ENCODE data around the gene PDCL3. TPM values are rescaled to one million over a fixed set of nuclear protein-coding genes. Genes with fewer than 3 reads are reported as not detected.

PDCL3 gene
- total RNA-seq (10 to 100 TPM; 13.7 to 15.4 TPM), polyA plus RNA-seq (ENCODE audit: insufficient read length in 2 of 2) (10 to 100 TPM; 26.5 to 28.6 TPM)
- long read RNA-seq, donor 1, transcript PDCL3-201 (6 exons, 1,337 nt) = major isoform, 29 of 34 reads
- long read RNA-seq, donor 1, partial matches to known transcripts = 5 of 34 reads
- long read RNA-seq, donor 1, other reads (novel, unspliced or antisense) = 0 of 34 reads
- long read RNA-seq, donor 2, transcript PDCL3-201 (6 exons, 1,337 nt) = major isoform, 12 of 12 reads
- long read RNA-seq, donor 2, partial matches to known transcripts = 0 of 12 reads
- long read RNA-seq, donor 2, other reads (novel, unspliced or antisense) = 0 of 12 reads
- long read RNA-seq, donor 3, transcript PDCL3-201 (6 exons, 1,337 nt) = major isoform, 15 of 15 reads
- long read RNA-seq, donor 3, partial matches to known transcripts = 0 of 15 reads
- long read RNA-seq, donor 3, other reads (novel, unspliced or antisense) = 0 of 15 reads
- long read RNA-seq, donor 4, transcript PDCL3-201 (6 exons, 1,337 nt) = major isoform, 31 of 31 reads
- long read RNA-seq, donor 4, partial matches to known transcripts = 0 of 31 reads
- long read RNA-seq, donor 4, other reads (novel, unspliced or antisense) = 0 of 31 reads

- peaks cover 24% of the 10 kb centered on the region for H3K4me1 ChIP-seq (ENCODE audit: control insufficient read depth, insufficient read depth, low read length)
- WGBS (ENCODE audit: insufficient coverage) = under 1% methylated on average over 59 of the region's 62 CpGs
- peak within 1 kb of the TSS; percentile 93 for H3K27ac ChIP-seq (ENCODE audit: low read depth, low read length)
These were observed at the start of gene PDCL3 for GRCh38 chr2:100562613-100563406. PDCL3 (plus strand) TSS chr2:100562993; CDS start chr2:100563068, 75 bp downstream.

DNA sequence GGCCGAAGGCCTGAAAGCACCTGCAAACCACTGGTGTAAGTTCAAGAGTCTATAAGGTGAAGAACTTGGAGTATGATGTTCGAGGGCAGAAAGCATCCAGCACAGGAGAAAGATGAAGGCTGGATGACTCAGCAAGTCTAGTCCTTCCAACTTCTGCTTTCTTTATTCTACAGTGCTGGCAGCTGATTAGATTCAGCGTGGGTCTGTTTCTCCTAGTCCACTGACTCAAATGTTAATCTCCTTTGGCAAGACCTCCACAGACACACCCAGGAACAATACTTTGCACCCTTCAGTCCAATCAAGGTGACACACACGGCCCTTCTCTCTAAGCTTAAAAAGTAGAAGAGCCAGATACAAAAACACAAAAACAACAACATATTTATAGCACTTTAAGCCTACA is 49.1 kb upstream of the PDCL3 start:
- Histone ChIP-seq H3K27me3 (ENCODE audit: control insufficient read depth, insufficient read depth, low read length) (no peaks in the 10 kb centered on the region), H3K4me3 (ENCODE audit: low read depth, low read length) (no peak overlapping the region), H3K4me1 (ENCODE audit: control insufficient read depth, insufficient read depth, low read length) (no peaks in the 10 kb centered on the region), H3K9me3 (ENCODE audit: control insufficient read depth, insufficient read depth, low read length) (no peaks in the 10 kb centered on the region), H3K36me3 (ENCODE audit: control insufficient read depth, insufficient read depth, low read length) (no peaks in the 10 kb centered on the region), H3K27ac (ENCODE audit: low read depth, low read length) (no peak overlapping the region)
- 78% methylated on average over 4 of the region's 4 CpGs for WGBS (ENCODE audit: insufficient coverage)
- DNase-seq (ENCODE audit: low read depth in 4 of 6, low spot score in 6 of 6) = no peak

More at GRCh38 chr2:100562613-100563406, at the start of gene PDCL3:
- Histone ChIP-seq H3K27me3 (ENCODE audit: control insufficient read depth, insufficient read depth, low read length) (no peaks in the 10 kb centered on the region), H3K9me3 (ENCODE audit: control insufficient read depth, insufficient read depth, low read length) (no peaks in the 10 kb centered on the region), H3K4me3 (ENCODE audit: low read depth, low read length) (peak within 1 kb of the TSS; percentile 97), H3K36me3 (ENCODE audit: control insufficient read depth, insufficient read depth, low read length) (peaks cover 16% of the 10 kb centered on the region)
- peak; percentile 94 to 99 (median 95) for DNase-seq (ENCODE audit: low read depth in 4 of 6, low spot score in 6 of 6)

GRCh38 chr2:100517556-100517955 is 45.2 kb upstream of the PDCL3 start:
- no CpG with 5 or more reads among the region's 1 CpG for WGBS (ENCODE audit: insufficient coverage)

GRCh38 chr2:100518801-100519200 is 44.0 kb upstream of the PDCL3 start:
- no peak for DNase-seq (ENCODE audit: low read depth in 4 of 6, low spot score in 6 of 6)
- 76% methylated on average over 2 of the region's 2 CpGs for WGBS (ENCODE audit: insufficient coverage)
- H3K4me1 ChIP-seq (ENCODE audit: control insufficient read depth, insufficient read depth, low read length) = no peaks in the 10 kb centered on the region
- no peaks in the 10 kb centered on the region for H3K27me3 ChIP-seq (ENCODE audit: control insufficient read depth, insufficient read depth, low read length)
- H3K9me3 ChIP-seq (ENCODE audit: control insufficient read depth, insufficient read depth, low read length) = no peaks in the 10 kb centered on the region
- H3K4me3 ChIP-seq (ENCODE audit: low read depth, low read length) = no peak overlapping the region
- no peak overlapping the region for H3K27ac ChIP-seq (ENCODE audit: low read depth, low read length)
- no peaks in the 10 kb centered on the region for H3K36me3 ChIP-seq (ENCODE audit: control insufficient read depth, insufficient read depth, low read length)

More at GRCh38 chr2:100517556-100517955, 45.2 kb upstream of the PDCL3 start:
- peak in 1 of 6 donors; percentile 28 for DNase-seq (ENCODE audit: low read depth in 4 of 6, low spot score in 6 of 6)
- Histone ChIP-seq H3K4me3 (ENCODE audit: low read depth, low read length) (no peak overlapping the region), H3K36me3 (ENCODE audit: control insufficient read depth, insufficient read depth, low read length) (no peaks in the 10 kb centered on the region), H3K4me1 (ENCODE audit: control insufficient read depth, insufficient read depth, low read length) (no peaks in the 10 kb centered on the region), H3K9me3 (ENCODE audit: control insufficient read depth, insufficient read depth, low read length) (no peaks in the 10 kb centered on the region), H3K27ac (ENCODE audit: low read depth, low read length) (no peak overlapping the region), H3K27me3 (ENCODE audit: control insufficient read depth, insufficient read depth, low read length) (no peaks in the 10 kb centered on the region)

DNA sequence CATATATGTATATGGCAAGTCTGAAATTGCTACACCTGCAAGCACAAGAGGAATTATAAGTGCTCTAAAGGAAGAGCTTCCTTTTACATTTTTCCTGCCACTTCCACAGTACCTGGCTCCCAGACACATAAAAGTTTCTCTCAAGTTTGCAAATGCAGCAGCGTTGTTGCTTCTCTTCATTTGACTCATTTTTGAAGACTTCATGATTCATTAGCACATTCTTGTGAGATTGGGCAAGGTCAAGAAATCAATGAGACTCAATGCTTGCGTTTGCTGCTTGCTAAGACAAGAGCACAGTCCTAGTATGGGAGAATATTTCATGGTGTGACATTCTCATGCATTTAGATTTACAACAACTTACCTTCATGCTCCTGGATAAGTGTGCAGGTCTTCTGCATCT is 42.6 kb upstream of the PDCL3 start:
- no peaks in the 10 kb centered on the region for H3K4me1 ChIP-seq (ENCODE audit: control insufficient read depth, insufficient read depth, low read length)
- H3K4me3 ChIP-seq (ENCODE audit: low read depth, low read length) = no peak overlapping the region
- no peaks in the 10 kb centered on the region for H3K9me3 ChIP-seq (ENCODE audit: control insufficient read depth, insufficient read depth, low read length)
- H3K27ac ChIP-seq (ENCODE audit: low read depth, low read length) = no peak overlapping the region
- no peaks in the 10 kb centered on the region for H3K27me3 ChIP-seq (ENCODE audit: control insufficient read depth, insufficient read depth, low read length)
- 100% methylated on average over 1 of the region's 2 CpGs for WGBS (ENCODE audit: insufficient coverage)
- no peaks in the 10 kb centered on the region for H3K36me3 ChIP-seq (ENCODE audit: control insufficient read depth, insufficient read depth, low read length)
- no peak for DNase-seq (ENCODE audit: low read depth in 4 of 6, low spot score in 6 of 6)

- H3K36me3 ChIP-seq (ENCODE audit: control insufficient read depth, insufficient read depth, low read length) = no peaks in the 10 kb centered on the region
- no peak overlapping the region for H3K27ac ChIP-seq (ENCODE audit: low read depth, low read length)
- no peak overlapping the region for H3K4me3 ChIP-seq (ENCODE audit: low read depth, low read length)
- no peaks in the 10 kb centered on the region for H3K4me1 ChIP-seq (ENCODE audit: control insufficient read depth, insufficient read depth, low read length)
- no peak for DNase-seq (ENCODE audit: low read depth in 4 of 6, low spot score in 6 of 6)
- 86% methylated on average over 1 of the region's 1 CpG for WGBS (ENCODE audit: insufficient coverage)
- H3K9me3 ChIP-seq (ENCODE audit: control insufficient read depth, insufficient read depth, low read length) = no peaks in the 10 kb centered on the region
- no peaks in the 10 kb centered on the region for H3K27me3 ChIP-seq (ENCODE audit: control insufficient read depth, insufficient read depth, low read length)
These were observed 40.4 kb upstream of the PDCL3 start for GRCh38 chr2:100522430-100522829.

GRCh38 chr2:100524331-100524730 is 38.5 kb upstream of the PDCL3 start:
- Histone ChIP-seq H3K27me3 (ENCODE audit: control insufficient read depth, insufficient read depth, low read length) (no peaks in the 10 kb centered on the region), H3K4me3 (ENCODE audit: low read depth, low read length) (no peak overlapping the region), H3K27ac (ENCODE audit: low read depth, low read length) (no peak overlapping the region), H3K36me3 (ENCODE audit: control insufficient read depth, insufficient read depth, low read length) (no peaks in the 10 kb centered on the region), H3K4me1 (ENCODE audit: control insufficient read depth, insufficient read depth, low read length) (no peaks in the 10 kb centered on the region), H3K9me3 (ENCODE audit: control insufficient read depth, insufficient read depth, low read length) (no peaks in the 10 kb centered on the region)
- no peak for DNase-seq (ENCODE audit: low read depth in 4 of 6, low spot score in 6 of 6)
- WGBS (ENCODE audit: insufficient coverage) = no CpG with 5 or more reads among the region's 2 CpGs

DNA sequence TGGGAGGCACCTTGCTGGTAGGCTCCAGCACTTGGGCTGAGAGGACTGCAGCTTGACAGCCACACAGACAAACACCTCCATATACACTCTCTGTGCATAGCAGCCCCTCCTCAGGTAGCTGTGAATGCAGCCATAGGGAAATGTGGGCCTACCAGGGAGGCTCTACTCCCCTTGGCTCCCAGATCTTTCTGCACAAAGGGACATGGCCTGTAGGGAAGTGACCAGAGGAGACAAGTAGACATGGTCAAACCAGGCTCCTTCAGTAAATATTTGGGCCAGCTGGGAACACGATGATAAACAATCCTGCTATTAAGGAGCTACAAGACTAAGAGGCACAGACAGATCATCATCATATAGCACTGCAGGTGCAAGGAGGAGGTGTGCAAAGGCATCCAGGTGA is 35.9 kb upstream of the PDCL3 start:
- no peak overlapping the region for H3K27ac ChIP-seq (ENCODE audit: low read depth, low read length)
- no peak for DNase-seq (ENCODE audit: low read depth in 4 of 6, low spot score in 6 of 6)
- H3K27me3 ChIP-seq (ENCODE audit: control insufficient read depth, insufficient read depth, low read length) = no peaks in the 10 kb centered on the region
- 0% methylated on average over 1 of the region's 1 CpG for WGBS (ENCODE audit: insufficient coverage)
- H3K36me3 ChIP-seq (ENCODE audit: control insufficient read depth, insufficient read depth, low read length) = no peaks in the 10 kb centered on the region
- H3K4me1 ChIP-seq (ENCODE audit: control insufficient read depth, insufficient read depth, low read length) = no peaks in the 10 kb centered on the region
- no peak overlapping the region for H3K4me3 ChIP-seq (ENCODE audit: low read depth, low read length)
- no peaks in the 10 kb centered on the region for H3K9me3 ChIP-seq (ENCODE audit: control insufficient read depth, insufficient read depth, low read length)

DNA sequence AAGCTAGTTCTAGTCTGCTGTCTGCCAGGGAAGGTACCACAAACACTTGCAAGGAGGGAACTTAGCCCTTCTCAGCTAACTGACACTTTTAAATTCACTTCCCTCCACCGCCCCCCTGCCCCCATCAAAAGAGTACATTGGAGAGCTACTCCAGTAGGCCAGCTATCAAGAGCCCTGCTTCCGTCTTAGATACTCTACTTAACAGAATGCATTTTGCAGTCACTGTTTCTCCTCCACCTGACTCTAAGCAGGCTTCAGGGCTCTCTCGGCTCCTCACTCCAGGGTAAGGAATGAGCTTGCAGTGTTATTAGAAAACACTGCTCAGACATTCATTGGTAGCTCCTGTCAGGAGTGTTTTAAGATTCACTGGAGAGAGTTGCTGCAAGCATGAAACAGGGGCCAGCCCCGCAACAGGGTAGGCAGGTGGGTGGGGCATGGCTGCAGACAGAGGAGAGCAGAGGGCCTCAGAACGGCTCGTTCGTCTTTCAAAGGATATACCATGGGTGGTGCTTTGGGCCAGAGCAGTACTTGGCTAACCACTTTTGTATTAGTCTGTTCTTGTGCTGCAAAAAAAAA is 35.3 kb upstream of the PDCL3 start:
- no peak overlapping the region for H3K4me3 ChIP-seq (ENCODE audit: low read depth, low read length)
- WGBS (ENCODE audit: insufficient coverage) = 79% methylated on average over 5 of the region's 7 CpGs
- no peaks in the 10 kb centered on the region for H3K4me1 ChIP-seq (ENCODE audit: control insufficient read depth, insufficient read depth, low read length)
- H3K27ac ChIP-seq (ENCODE audit: low read depth, low read length) = no peak overlapping the region
- H3K27me3 ChIP-seq (ENCODE audit: control insufficient read depth, insufficient read depth, low read length) = no peaks in the 10 kb centered on the region
- peak in 1 of 6 donors; percentile 6 for DNase-seq (ENCODE audit: low read depth in 4 of 6, low spot score in 6 of 6)
- H3K36me3 ChIP-seq (ENCODE audit: control insufficient read depth, insufficient read depth, low read length) = no peaks in the 10 kb centered on the region
- no peaks in the 10 kb centered on the region for H3K9me3 ChIP-seq (ENCODE audit: control insufficient read depth, insufficient read depth, low read length)
